ENCODE results near the gene SNU13. TPM values are rescaled to one million over a fixed set of nuclear protein-coding genes. Genes with fewer than 3 reads are reported as not detected.

SNU13 gene
- total RNA-seq, 4 donors from 2014 or later: 177 to 202 (median 185) TPM

DNA sequence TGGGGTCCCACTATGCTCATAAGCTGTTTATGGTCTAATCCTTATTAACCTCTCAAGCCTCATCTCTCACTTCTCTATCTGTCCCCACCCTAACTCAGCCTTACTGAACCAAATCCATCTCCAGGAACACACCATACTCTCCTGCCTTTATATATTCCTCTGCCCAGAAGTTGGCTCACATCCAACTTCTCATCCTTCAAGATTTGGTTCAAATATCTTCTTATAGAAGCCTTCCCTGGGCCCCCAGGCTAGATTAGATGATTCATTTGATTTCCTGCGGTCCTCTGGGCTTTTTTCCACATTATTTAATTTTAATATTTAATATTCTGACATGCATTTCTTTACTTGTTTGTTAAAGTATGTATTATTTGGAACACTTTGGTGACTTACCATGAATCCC is 33.8 kb upstream of the SNU13 start:
- in situ Hi-C loops (cut with MboI; ENCODE audit: low sequenced_read_pairs in 4 of 4) (no loop called here), intact Hi-C loops (cut with DNase I; ENCODE audit: low total_unique reads) (no loop called here)
- Histone ChIP-seq H3K27ac (no peak overlapping the region), H3K9me3 (no peaks in the 10 kb centered on the region), H3K4me3 (no peak overlapping the region), H3K36me3 (no peaks in the 10 kb centered on the region), H3K4me1 (no peaks in the 10 kb centered on the region), H3K27me3 (no peaks in the 10 kb centered on the region)
- DNase-seq: no peak
- no peak for TF ChIP-seq CTCF (IDR thresholded peaks at IDR 0.05 in 4 of 5, conservative IDR thresholded peaks at IDR 0.05 in 1 of 5)
- TF ChIP-seq POLR2A (IDR thresholded peaks at IDR 0.05): no peak
- no peak for ATAC-seq

- no peak overlapping the region for H3K27ac ChIP-seq
- in situ Hi-C loops (cut with MboI; ENCODE audit: low sequenced_read_pairs in 4 of 4) (no loop called here), intact Hi-C loops (cut with DNase I; ENCODE audit: low total_unique reads) (no loop called here)
- TF ChIP-seq POLR2A (IDR thresholded peaks at IDR 0.05): no peak
- H3K9me3 ChIP-seq: no peaks in the 10 kb centered on the region
- no peaks in the 10 kb centered on the region for H3K27me3 ChIP-seq
- no peaks in the 10 kb centered on the region for H3K4me1 ChIP-seq
- no peak overlapping the region for H3K4me3 ChIP-seq
- H3K36me3 ChIP-seq: no peaks in the 10 kb centered on the region
- no peak for ATAC-seq
- no peak for DNase-seq
Observed at GRCh38 chr22:41713004-41713403, 24.3 kb upstream of the SNU13 start.

GRCh38 chr22:41709341-41709740 is 20.7 kb upstream of the SNU13 start:
- no peaks in the 10 kb centered on the region for H3K36me3 ChIP-seq
- ATAC-seq: no peak
- no peaks in the 10 kb centered on the region for H3K27me3 ChIP-seq
- no peak for DNase-seq
- in situ Hi-C loops (cut with MboI; ENCODE audit: low sequenced_read_pairs in 4 of 4): no loop called here
- no peak overlapping the region for H3K4me3 ChIP-seq
- no peaks in the 10 kb centered on the region for H3K9me3 ChIP-seq
- intact Hi-C loops (cut with DNase I; ENCODE audit: low total_unique reads): no loop called here
- TF ChIP-seq POLR2A (IDR thresholded peaks at IDR 0.05) (no peak), CTCF (IDR thresholded peaks at IDR 0.05 in 4 of 5, conservative IDR thresholded peaks at IDR 0.05 in 1 of 5) (no peak)
- no peaks in the 10 kb centered on the region for H3K4me1 ChIP-seq
- no peak overlapping the region for H3K27ac ChIP-seq

GRCh38 chr22:41702763-41703162 is 14.1 kb upstream of the SNU13 start:
- H3K36me3 ChIP-seq: no peaks in the 10 kb centered on the region
- H3K4me1 ChIP-seq: peaks cover 4% of the 10 kb centered on the region in 2 donors
- ATAC-seq (no peak), DNase-seq (no peak)
- in situ Hi-C loops (cut with MboI; ENCODE audit: low sequenced_read_pairs in 4 of 4) (no loop called here), intact Hi-C loops (cut with DNase I; ENCODE audit: low total_unique reads) (no loop called here)
- H3K4me3 ChIP-seq: no peak overlapping the region
- H3K27me3 ChIP-seq: no peaks in the 10 kb centered on the region
- TF ChIP-seq POLR2A (IDR thresholded peaks at IDR 0.05): no peak
- TF ChIP-seq CTCF (IDR thresholded peaks at IDR 0.05 in 4 of 5, conservative IDR thresholded peaks at IDR 0.05 in 1 of 5): no peak
- H3K27ac ChIP-seq: no peak overlapping the region
- H3K9me3 ChIP-seq: no peaks in the 10 kb centered on the region

GRCh38 chr22:41700108-41700364 is 11.4 kb upstream of the SNU13 start:
- no peak for TF ChIP-seq POLR2A (IDR thresholded peaks at IDR 0.05)
- TF ChIP-seq CTCF (IDR thresholded peaks at IDR 0.05 in 4 of 5, conservative IDR thresholded peaks at IDR 0.05 in 1 of 5): no peak
- in situ Hi-C loops (cut with MboI; ENCODE audit: low sequenced_read_pairs in 4 of 4): no loop called here
- H3K4me3 ChIP-seq: no peak overlapping the region
- H3K9me3 ChIP-seq: no peaks in the 10 kb centered on the region
- H3K4me1 ChIP-seq: peaks cover 4% of the 10 kb centered on the region in 2 donors
- intact Hi-C loops (cut with DNase I; ENCODE audit: low total_unique reads): no loop called here
- H3K27me3 ChIP-seq: no peaks in the 10 kb centered on the region
- no peak overlapping the region for H3K27ac ChIP-seq
- ATAC-seq (no peak), DNase-seq (no peak)
- H3K36me3 ChIP-seq: no peaks in the 10 kb centered on the region

Data from gastrocnemius medialis (tissue), 4 donors.